Gastroesophageal sphincter (tissue), 3 donors: ENCODE data around the gene KIF18A.

ENCODE experiments used
- POLR2AphosphoS5 ChIP-seq: sonication (generic); formaldehyde crosslinking; IDR thresholded peaks from one replicate; pipeline ENCODE4 v1.6.1; 2017; ENCODE audit warnings: antibody characterized with exemption
- TF ChIP-seq, protein P1 (sequence below), 4 experiments: fragments of 200-600 bp in 2 of 4; fragments of 450-650 bp in 2 of 4; sonication (generic) in 1 of 4; IDR thresholded peaks; one replicate each; pipeline ENCODE4 v1.5.1; 2017 to 2019; ENCODE audit warnings: antibody characterized with exemption in 4 of 4, mild to moderate bottlenecking in 2 of 4, moderate library complexity in 2 of 4

DNA sequence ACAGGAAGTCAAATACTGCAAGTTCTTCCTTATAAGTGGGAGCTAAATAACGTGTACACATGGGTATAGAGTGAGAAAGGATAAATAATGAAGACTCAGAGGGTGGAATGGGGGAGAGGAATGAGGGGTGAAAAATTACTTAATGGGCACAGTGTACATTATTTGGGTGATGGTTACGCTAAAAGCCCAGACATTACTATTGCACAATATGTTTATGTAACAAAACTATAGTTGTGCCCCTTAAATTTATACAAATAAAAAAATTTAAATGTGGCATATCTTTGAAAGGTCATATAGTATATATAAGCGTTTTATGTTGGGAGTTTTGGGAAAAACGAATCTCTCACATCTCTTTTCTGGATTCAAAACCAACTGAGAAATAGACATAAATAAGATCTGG lies 96.1 kb downstream of the KIF18A start:
- TF ChIP-seq, protein P1, sequence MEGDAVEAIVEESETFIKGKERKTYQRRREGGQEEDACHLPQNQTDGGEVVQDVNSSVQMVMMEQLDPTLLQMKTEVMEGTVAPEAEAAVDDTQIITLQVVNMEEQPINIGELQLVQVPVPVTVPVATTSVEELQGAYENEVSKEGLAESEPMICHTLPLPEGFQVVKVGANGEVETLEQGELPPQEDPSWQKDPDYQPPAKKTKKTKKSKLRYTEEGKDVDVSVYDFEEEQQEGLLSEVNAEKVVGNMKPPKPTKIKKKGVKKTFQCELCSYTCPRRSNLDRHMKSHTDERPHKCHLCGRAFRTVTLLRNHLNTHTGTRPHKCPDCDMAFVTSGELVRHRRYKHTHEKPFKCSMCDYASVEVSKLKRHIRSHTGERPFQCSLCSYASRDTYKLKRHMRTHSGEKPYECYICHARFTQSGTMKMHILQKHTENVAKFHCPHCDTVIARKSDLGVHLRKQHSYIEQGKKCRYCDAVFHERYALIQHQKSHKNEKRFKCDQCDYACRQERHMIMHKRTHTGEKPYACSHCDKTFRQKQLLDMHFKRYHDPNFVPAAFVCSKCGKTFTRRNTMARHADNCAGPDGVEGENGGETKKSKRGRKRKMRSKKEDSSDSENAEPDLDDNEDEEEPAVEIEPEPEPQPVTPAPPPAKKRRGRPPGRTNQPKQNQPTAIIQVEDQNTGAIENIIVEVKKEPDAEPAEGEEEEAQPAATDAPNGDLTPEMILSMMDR (IDR thresholded peaks at IDR 0.05), result no peak
- TF ChIP-seq POLR2AphosphoS5, result no peak
